Mammary epithelial cell (primary cell): Measurements from ENCODE around the gene AKAP7.

ENCODE experiments used
- CTCF ChIP-seq, 2 donors: IDR thresholded peaks in 1 of 2; conservative IDR thresholded peaks in 1 of 2; 2 replicates each; pipeline ENCODE4 v1.5.1; 2011 to 2012; ENCODE audit warnings: inconsistent platforms in 2 of 2, low read length in 2 of 2, mild to moderate bottlenecking in 2 of 2, control low read depth in 1 of 2, low read depth in 1 of 2; ENCODE audit not compliant: insufficient read depth in 1 of 2; ENCODE audit errors: extremely low read depth in 1 of 2
- EZH2 ChIP-seq: IDR thresholded peaks from 2 replicates; pipeline ENCODE4 v1.6.1; 2012; ENCODE audit warnings: low read length, inconsistent platforms, borderline replicate concordance

GRCh38 chr6:131103296-131103695, 32.0 kb upstream of the AKAP7 start:
- TF ChIP-seq EZH2: no peak
- no peak for TF ChIP-seq CTCF (conservative IDR thresholded peaks at IDR 0.05 in 1 of 2, IDR thresholded peaks at IDR 0.05 in 1 of 2; ENCODE audit: extremely low read depth in 1 of 2, insufficient read depth in 1 of 2, low read depth in 1 of 2, low read length in 2 of 2)
